Tibial nerve (tissue), 4 donors: ENCODE data around the gene TPSB2.

Experiments used
- CTCF ChIP-seq, 5 experiments: fragments of 200-600 bp in 3 of 5; fragments of 450-650 bp in 2 of 5; sonication (generic) in 3 of 5; IDR thresholded peaks; one replicate each; pipeline ENCODE4 v1.5.1; 2016 to 2019; ENCODE audit warnings: antibody characterized with exemption in 5 of 5, mild to moderate bottlenecking in 3 of 5, moderate library complexity in 2 of 5
- EP300 ChIP-seq, 2 donors: sonication (generic); formaldehyde crosslinking; IDR thresholded peaks; one replicate each; pipeline ENCODE4 v1.6.1; 2017; ENCODE audit warnings: antibody characterized with exemption in 2 of 2, mild to moderate bottlenecking in 1 of 2

- TF ChIP-seq CTCF (IDR thresholded peaks at IDR 0.05) (no peak), EP300 (IDR thresholded peaks at IDR 0.05) (no peak)
These were observed 15.3 kb downstream of the TPSB2 start for GRCh38 chr16:1214719-1215118.
